Fibroblast of lung (primary cell): ENCODE results near the gene MGAT5. TPM values are rescaled to one million over a fixed set of nuclear protein-coding genes. Genes with fewer than 3 reads are reported as not detected.
A peak's percentile ranks its signal among the peaks of the same experiment; 100 is the strongest.

Experiments used
- DNase-seq, 2 donors: peaks; one replicate each; pipeline versions ENCODE4 v3.0.0 to v3.0.0-alpha.2; 2010; ENCODE audit warnings: low read depth in 2 of 2
- H2AFZ ChIP-seq: 2 replicates; pipeline ENCODE4 v1.5.1; 2012; ENCODE audit warnings: low read length, control low read depth, inconsistent platforms
- H3K27ac ChIP-seq: 2 replicates; pipeline ENCODE4 v1.5.1; 2011; ENCODE audit warnings: low read length, control low read depth; ENCODE audit not compliant: insufficient read depth
- H3K27me3 ChIP-seq: 2 replicates; pipeline ENCODE4 v1.5.1; 2011; ENCODE audit warnings: mild to moderate bottlenecking, low read length; ENCODE audit not compliant: control insufficient read depth, insufficient read depth
- H3K36me3 ChIP-seq: 2 replicates; pipeline ENCODE4 v1.5.1; 2011; ENCODE audit warnings: low read length; ENCODE audit not compliant: control insufficient read depth, insufficient read depth
- H3K4me1 ChIP-seq: 2 replicates; pipeline ENCODE4 v1.5.1; 2011; ENCODE audit warnings: low read length; ENCODE audit not compliant: control insufficient read depth, insufficient read depth; ENCODE audit errors: extremely low read depth
- H3K4me2 ChIP-seq: 2 replicates; pipeline ENCODE4 v1.5.1; 2011; ENCODE audit warnings: low read length, control low read depth; ENCODE audit not compliant: insufficient read depth; ENCODE audit errors: extremely low read depth
- H3K4me3 ChIP-seq, 4 experiments: fragments of 200-600 bp in 1 of 4; sonication (generic) in 1 of 4; replicated peaks in 1 of 4; 2 replicates each; pipeline ENCODE4 v1.5.1; 2011 to 2016; ENCODE audit warnings: low read length in 4 of 4, low read depth in 3 of 4, mild to moderate bottlenecking in 3 of 4, control low read depth in 2 of 4, inconsistent platforms in 1 of 4, mixed read lengths in 1 of 4; ENCODE audit not compliant: insufficient read depth in 1 of 4; ENCODE audit errors: control extremely low read depth in 1 of 4
- H3K79me2 ChIP-seq: 2 replicates; pipeline ENCODE4 v1.5.1; 2012; ENCODE audit warnings: mild to moderate bottlenecking, low read length, inconsistent platforms; ENCODE audit not compliant: control insufficient read depth, insufficient read depth
- H3K9ac ChIP-seq: 2 replicates; pipeline ENCODE4 v1.5.1; 2011; ENCODE audit warnings: mild to moderate bottlenecking, low read length, control low read depth; ENCODE audit not compliant: insufficient read depth
- H3K9me3 ChIP-seq: 2 replicates; pipeline ENCODE4 v1.5.1; 2012; ENCODE audit warnings: low read depth, low read length; ENCODE audit not compliant: control insufficient read depth, insufficient read depth
- H4K20me1 ChIP-seq: 2 replicates; pipeline ENCODE4 v1.5.1; 2011; ENCODE audit warnings: low read length; ENCODE audit not compliant: control insufficient read depth, insufficient read depth; ENCODE audit errors: extremely low read depth
- EZH2 ChIP-seq: IDR thresholded peaks from 2 replicates; pipeline ENCODE4 v1.5.1; 2012; ENCODE audit warnings: low read length, control low read depth, mild to moderate bottlenecking; ENCODE audit errors: missing control alignments
- polyA plus RNA-seq, 2 donors: library from polyadenylated mRNA; depleted of rRNA in 1 of 2; stranded (reverse) in 1 of 2; unstranded in 1 of 2; fragments of >200 nt; gene quantifications; 2 replicates each; pipeline ENCODE4 v1.2.1, GENCODE V29; 2011 to 2012; ENCODE audit warnings: missing spikeins in 1 of 2
- total RNA-seq: library from RNA; depleted of rRNA; stranded (reverse); fragments of >200 nt; gene quantifications from 2 replicates; pipeline ENCODE4 v1.2.1, GENCODE V29; 2014
- TF ChIP-seq, protein P1 (sequence below), 2 donors: IDR thresholded peaks in 1 of 2; conservative IDR thresholded peaks in 1 of 2; 1 replicate in 1 of 2; 2 replicates in 1 of 2; pipeline ENCODE4 v1.5.1; 2011 to 2012; ENCODE audit warnings: low read length in 2 of 2, control low read depth in 1 of 2, inconsistent platforms in 1 of 2, low read depth in 1 of 2, mild to moderate bottlenecking in 1 of 2

Gene MGAT5
- total and polyA plus RNA-seq, 2 donors (not counting 1 experiment from before 2014, with no cell fraction given): 270 to 301 TPM

DNA sequence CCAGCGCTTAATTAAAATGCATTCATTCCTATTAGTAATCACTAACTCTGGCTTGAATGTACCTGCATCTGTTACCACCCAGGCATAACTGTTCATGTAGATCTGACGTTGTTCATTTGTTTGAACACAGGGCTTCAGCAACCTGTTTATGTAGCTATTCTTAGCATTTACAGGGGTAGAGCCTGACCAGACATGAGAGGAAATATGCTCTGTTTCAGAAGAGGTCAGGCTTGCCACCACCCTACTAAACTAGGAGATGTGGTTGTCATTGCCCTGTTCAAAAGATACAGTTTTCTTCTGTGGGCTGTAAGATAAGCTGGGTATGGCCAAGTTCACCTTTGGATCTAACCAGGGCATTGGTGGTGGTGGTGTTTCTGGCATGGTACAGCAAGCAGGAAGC lies 8.8 kb downstream of the MGAT5 start:
- TF ChIP-seq, protein P1, sequence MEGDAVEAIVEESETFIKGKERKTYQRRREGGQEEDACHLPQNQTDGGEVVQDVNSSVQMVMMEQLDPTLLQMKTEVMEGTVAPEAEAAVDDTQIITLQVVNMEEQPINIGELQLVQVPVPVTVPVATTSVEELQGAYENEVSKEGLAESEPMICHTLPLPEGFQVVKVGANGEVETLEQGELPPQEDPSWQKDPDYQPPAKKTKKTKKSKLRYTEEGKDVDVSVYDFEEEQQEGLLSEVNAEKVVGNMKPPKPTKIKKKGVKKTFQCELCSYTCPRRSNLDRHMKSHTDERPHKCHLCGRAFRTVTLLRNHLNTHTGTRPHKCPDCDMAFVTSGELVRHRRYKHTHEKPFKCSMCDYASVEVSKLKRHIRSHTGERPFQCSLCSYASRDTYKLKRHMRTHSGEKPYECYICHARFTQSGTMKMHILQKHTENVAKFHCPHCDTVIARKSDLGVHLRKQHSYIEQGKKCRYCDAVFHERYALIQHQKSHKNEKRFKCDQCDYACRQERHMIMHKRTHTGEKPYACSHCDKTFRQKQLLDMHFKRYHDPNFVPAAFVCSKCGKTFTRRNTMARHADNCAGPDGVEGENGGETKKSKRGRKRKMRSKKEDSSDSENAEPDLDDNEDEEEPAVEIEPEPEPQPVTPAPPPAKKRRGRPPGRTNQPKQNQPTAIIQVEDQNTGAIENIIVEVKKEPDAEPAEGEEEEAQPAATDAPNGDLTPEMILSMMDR (conservative IDR thresholded peaks at IDR 0.05 in 1 of 2, IDR thresholded peaks at IDR 0.05 in 1 of 2; ENCODE audit: low read depth in 1 of 2, low read length in 2 of 2): no peak
- no peak for TF ChIP-seq EZH2
- Histone ChIP-seq H4K20me1 (peaks cover 3% of the 10 kb centered on the region), H3K27me3 (no peaks in the 10 kb centered on the region), H3K27ac (no peak overlapping the region), H3K9ac (no peak overlapping the region), H3K79me2 (peaks cover 38% of the 10 kb centered on the region), H2AFZ (no peak overlapping the region), H3K4me2 (no peak overlapping the region), H3K4me3 (no peak overlapping the region), H3K4me1 (peaks cover 31% of the 10 kb centered on the region), H3K36me3 (peaks cover 2% of the 10 kb centered on the region), H3K9me3 (no peaks in the 10 kb centered on the region)
- DNase-seq: no peak

DNA sequence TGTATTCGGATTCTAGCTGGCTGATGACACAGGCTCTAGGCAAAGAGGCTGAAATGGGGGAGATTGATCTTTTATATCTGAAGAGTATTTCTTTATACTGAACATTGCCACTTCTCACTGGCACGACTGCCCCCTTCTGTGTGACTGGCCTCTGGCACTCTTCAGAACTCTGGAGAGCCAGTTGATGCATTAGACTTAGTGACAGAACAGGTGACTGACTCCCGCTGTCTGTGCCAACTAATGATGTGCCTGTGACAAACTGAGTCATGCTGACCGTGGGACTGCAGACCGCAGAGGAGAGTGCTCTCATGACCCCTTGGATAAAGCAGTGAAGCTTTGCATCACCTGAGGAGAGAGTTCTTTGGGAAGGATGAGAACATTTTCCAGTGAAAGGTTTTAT lies 14.4 kb downstream of the MGAT5 start:
- TF ChIP-seq EZH2: no peak
- TF ChIP-seq, protein P1 (conservative IDR thresholded peaks at IDR 0.05 in 1 of 2, IDR thresholded peaks at IDR 0.05 in 1 of 2; ENCODE audit: low read depth in 1 of 2, low read length in 2 of 2): no peak
- H3K27ac ChIP-seq: no peak overlapping the region
- no peaks in the 10 kb centered on the region for H3K27me3 ChIP-seq
- H3K9ac ChIP-seq: no peak overlapping the region
- peaks cover 2% of the 10 kb centered on the region for H3K4me1 ChIP-seq
- peaks cover 10% of the 10 kb centered on the region for H3K79me2 ChIP-seq
- no peaks in the 10 kb centered on the region for H3K9me3 ChIP-seq
- no peak overlapping the region for H2AFZ ChIP-seq
- DNase-seq: peak in 1 of 2 donors; percentile 45
- peaks cover 2% of the 10 kb centered on the region for H3K36me3 ChIP-seq
- no peak overlapping the region for H3K4me3 ChIP-seq
- peaks cover 3% of the 10 kb centered on the region for H4K20me1 ChIP-seq
- no peak overlapping the region for H3K4me2 ChIP-seq

- Histone ChIP-seq H3K27ac (no peak overlapping the region), H3K9ac (no peak overlapping the region), H3K4me3 (no peak overlapping the region), H3K4me1 (peaks cover 2% of the 10 kb centered on the region), H3K36me3 (peaks cover 2% of the 10 kb centered on the region), H4K20me1 (peaks cover 3% of the 10 kb centered on the region), H3K9me3 (no peaks in the 10 kb centered on the region), H3K4me2 (no peak overlapping the region), H3K79me2 (peaks cover 10% of the 10 kb centered on the region), H3K27me3 (no peaks in the 10 kb centered on the region), H2AFZ (no peak overlapping the region)
- no peak for TF ChIP-seq EZH2
- TF ChIP-seq, protein P1 (conservative IDR thresholded peaks at IDR 0.05 in 1 of 2, IDR thresholded peaks at IDR 0.05 in 1 of 2; ENCODE audit: low read depth in 1 of 2, low read length in 2 of 2): no peak
- no peak for DNase-seq
These were observed 15.4 kb downstream of the MGAT5 start for GRCh38 chr2:134269230-134269629.
